Measurements from ENCODE around the gene SH2D3A.
"Not testable (repeated sequence)": the region's sequence is repeated elsewhere in the genome, so short reads cannot be mapped to it uniquely, and the experiment has no call there.

Gene SH2D3A

DNA sequence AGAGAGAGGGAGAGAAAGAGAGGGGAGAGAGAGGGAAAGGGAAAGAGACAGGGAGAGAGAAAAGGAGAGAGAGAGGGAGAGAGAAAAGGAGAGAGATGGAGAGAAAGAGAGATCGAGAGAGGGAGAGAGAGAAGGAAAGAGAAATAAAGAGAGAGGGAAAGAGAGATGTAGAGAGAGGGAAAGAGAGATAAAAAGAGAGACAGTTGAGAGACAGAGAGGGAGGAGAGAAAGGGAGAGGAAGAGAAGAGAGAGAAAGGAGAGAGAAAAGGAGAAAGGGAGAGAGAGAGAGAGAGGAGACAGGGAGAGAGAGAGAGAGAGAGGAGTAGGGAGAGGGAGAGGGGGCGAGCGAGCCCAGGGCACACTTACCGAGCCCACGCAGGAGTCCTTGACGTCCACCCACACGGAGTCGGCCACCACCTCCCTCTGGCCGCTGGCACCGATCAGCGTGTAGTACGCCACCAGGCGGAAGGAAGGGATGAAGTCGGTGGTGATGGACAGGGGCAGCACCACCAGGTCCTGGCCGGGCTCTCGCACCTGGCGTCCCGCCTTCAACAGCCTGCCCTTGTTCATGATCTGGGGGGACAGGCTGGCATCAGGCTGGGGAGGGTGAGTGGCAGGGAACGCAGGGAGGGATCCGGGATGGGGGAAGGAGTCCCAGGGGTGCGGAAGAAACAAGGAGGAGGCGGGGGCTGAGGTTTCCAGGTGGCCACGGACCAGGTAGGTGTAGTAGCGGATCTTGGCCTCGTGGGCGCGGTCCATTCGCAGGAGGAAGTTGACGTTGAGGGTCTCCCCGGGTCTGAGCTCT, 56.8 kb downstream of the SH2D3A start:
- no peak for DNase-seq (ENCODE audit: low read depth in 2 of 2, low spot score in 1 of 2)

DNA sequence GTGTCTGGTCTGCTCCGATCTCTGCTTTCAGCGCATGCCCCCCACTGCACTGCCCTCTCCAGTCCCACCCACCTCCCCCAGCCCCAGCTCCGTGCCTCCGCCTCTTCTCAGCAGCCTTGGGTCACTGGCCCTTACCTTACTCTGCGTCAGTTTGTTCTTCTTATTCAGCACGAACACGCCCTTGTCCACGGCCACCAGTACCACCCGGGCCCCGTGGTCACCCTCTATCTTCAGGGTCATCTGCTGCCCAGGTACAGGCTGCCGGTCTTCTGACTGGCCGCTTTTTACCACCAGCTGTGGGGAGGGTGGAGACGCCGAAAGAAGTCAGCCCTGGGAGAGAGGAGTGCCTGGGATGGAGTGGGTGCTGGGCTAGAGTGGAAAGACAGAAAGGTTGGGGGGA, 57.7 kb downstream of the SH2D3A start:
- DNase-seq (ENCODE audit: low read depth in 2 of 2, low spot score in 1 of 2) = no peak

DNA sequence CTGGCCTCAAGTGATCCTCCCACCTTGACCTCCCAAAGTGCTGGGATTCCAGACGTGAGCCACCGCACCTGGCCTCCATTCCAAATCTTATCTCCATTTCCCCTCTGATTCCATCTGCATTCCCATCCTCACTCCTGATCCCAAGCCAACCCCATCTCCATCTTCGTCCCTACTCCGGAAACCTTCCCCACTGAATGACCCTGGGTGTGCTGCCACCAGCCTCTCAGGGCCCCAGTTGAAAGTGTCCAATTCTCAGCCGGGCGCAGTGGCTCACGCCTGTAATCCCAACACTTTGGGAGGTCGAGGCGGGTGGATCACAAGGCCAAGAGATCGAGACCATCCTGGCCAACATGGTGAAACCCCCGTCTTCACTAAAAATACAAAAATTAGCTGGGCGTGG, 58.3 kb downstream of the SH2D3A start:
- DNase-seq (ENCODE audit: low read depth in 2 of 2, low spot score in 1 of 2) = not testable (repeated sequence)

DNA sequence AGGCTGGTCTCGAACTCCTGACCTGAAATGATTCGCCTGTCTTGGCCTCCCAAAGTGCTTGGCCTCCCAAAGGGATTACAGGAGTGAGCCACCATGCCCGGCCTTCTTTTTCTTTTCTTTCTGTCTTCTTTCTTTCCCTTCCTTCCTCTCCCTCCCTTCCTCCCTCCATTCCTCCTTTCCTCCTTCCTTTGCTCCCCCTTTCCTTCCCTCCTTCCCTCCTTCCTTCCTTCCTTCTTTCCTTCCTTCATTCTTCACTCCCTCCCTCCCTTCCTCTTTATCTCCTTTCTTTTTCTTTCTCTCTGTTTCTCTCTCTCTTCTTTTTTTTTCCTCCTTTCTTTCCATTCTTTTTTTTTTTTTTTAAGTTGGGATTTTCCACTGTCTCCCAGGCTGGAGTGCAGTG, 58.9 kb downstream of the SH2D3A start:
- no peak for DNase-seq (ENCODE audit: low read depth in 2 of 2, low spot score in 1 of 2)

DNA sequence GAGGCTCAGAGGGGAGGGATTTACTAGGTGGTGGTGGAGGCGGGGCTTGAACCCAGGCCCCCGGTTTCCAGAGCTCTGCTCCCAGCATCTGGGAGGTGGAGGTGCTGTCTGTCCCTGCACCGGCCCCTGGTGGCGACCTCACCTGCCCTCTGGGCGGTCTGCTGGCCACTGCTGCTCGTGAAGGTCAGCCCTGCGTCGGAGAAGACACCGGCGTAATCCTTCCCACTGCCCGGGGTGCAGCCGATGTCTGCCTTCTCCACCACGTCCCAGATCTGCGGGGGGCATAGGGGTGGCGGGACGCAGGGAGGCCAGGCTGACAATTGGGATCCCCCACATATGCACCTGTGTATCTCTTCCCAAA, 59.6 kb downstream of the SH2D3A start:
- no peak for DNase-seq (ENCODE audit: low read depth in 2 of 2, low spot score in 1 of 2)

DNA sequence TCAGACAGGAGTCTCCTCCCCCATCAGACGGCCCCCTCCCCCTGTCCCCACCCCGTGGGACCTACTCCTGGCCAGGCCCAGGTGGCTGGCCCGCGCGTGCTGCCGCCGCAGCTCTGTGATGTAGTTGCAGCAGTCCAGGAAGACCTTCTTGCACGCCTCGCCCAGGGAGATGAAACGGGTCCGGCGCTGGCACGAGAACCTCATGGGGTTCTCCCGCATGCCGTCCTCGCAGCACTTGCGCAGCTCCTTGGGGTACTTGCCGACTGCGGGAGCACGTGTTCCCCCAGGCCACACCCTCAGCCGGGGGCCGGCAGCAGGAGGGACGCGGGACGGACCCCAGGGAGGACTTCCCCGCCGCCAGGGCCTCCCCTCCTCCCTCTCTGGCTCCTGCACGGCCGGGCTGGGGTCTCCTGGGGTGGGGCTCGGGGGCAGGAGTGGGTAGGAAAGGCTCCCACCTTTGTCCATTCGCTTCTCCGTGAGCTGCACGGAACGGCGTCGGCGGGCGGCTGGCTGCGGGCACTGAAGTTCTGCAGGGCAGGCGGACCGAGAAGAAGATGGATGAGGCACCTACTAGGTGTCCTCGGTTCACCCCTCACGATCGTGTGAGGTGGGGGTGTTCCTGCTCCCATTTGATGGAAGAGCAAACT, 60.1 kb downstream of the SH2D3A start:
- no peak for DNase-seq (ENCODE audit: low read depth in 2 of 2, low spot score in 1 of 2)

DNA sequence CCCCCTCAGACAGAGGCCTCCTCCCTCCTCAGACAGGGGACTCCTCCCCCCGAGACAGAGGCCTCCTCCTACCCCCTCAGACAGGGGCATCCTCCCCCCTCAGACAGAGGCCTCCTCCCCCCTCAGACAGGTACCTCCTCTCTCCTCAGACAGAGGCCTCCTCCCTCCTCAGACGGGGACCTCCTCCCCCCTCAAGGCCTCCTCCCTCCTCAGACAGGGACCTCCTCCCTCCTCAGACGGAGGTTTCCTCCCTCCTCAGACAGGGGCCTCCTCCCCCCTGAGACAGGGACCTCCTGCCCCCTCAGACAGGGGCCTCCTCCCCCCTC, 60.6 kb downstream of the SH2D3A start:
- no peak for DNase-seq (ENCODE audit: low read depth in 2 of 2, low spot score in 1 of 2)

DNA sequence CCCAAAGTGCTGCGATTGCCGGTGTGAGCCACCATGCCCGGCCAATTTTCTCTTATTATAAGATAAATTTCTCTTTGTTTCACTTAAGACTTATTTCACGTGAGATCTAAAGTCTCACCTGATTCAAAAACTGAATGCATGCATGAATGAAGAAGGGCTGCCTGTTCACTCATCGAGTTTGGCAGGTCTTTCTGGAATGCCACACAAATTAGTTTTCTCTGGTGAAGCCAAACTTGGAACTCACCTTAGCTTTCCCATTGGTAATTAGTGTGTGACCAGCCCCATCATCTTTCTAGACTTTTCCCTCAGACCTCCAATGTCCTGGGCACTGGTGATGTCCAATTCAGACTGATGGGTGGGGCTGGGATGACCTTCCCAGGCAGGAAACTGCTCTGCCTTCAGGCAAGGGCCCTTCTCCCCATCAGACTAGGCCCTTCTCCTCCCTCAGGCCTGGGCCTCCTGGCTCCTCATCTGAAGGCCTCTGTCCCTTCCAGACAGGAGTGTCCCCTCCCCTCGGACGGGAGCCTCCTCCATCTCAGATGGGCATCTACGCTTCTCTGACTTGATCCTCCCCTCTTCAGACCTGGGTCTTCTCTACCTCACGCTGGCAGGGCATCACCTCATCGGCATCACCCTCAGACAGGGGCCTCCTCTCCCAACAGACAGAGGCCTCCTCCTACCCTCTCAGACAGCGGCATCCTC, 61.2 kb downstream of the SH2D3A start:
- no peak for DNase-seq (ENCODE audit: low read depth in 2 of 2, low spot score in 1 of 2)
